D721Med (cell line): ENCODE data around the gene PFN3.
A peak's percentile ranks its signal among the peaks of the same experiment; 100 is the strongest.

Experiments used
- DNase-seq: peaks from one replicate; pipeline ENCODE4 v3.0.0; 2011; ENCODE audit warnings: low spot score; ENCODE audit not compliant: insufficient read length
- FAIRE-seq: peaks from 2 replicates; lab custom pipeline; 2011; peaks lifted over from hg19 to GRCh38; lab: Jason Lieb, UNC
- CTCF ChIP-seq: IDR thresholded peaks from 2 replicates; pipeline ENCODE4 v1.5.1; 2012; ENCODE audit warnings: mild to moderate bottlenecking, control low read depth; ENCODE audit not compliant: insufficient read depth; ENCODE audit errors: missing control alignments

PFN3 gene

GRCh38 chr5:177399997-177400868 is at the start of gene PFN3:
PFN3 (minus strand) TSS chr5:177400661; CDS start chr5:177400576, 85 bp downstream.
- no peak for DNase-seq
- no peak for FAIRE-seq
- TF ChIP-seq CTCF: no peak

- DNase-seq (no peak), FAIRE-seq (no peak)
- TF ChIP-seq CTCF: no peak
Measured at GRCh38 chr5:177449140-177450061, 48.9 kb upstream of the PFN3 start.

GRCh38 chr5:177448244-177448950 is 47.9 kb upstream of the PFN3 start:
- no peak for DNase-seq
- no peak for FAIRE-seq
- TF ChIP-seq CTCF: no peak

- TF ChIP-seq CTCF: no peak
- no peak for DNase-seq
- FAIRE-seq: no peak
Measured at GRCh38 chr5:177447611-177448243, 47.3 kb upstream of the PFN3 start.

GRCh38 chr5:177447066-177447610 is 46.7 kb upstream of the PFN3 start:
- no peak for TF ChIP-seq CTCF
- no peak for FAIRE-seq
- DNase-seq: peak; percentile 68
